GM23248 (cell line): ENCODE data around the gene SYTL2. TPM values are rescaled to one million over a fixed set of nuclear protein-coding genes. Genes with fewer than 3 reads are reported as not detected.
"Not testable (repeated sequence)": the region's sequence is repeated elsewhere in the genome, so short reads cannot be mapped to it uniquely, and the experiment has no call there.

ENCODE experiments used
- DNase-seq: peaks from one replicate; pipeline ENCODE4 v3.0.0-alpha.2; 2015
- H2AFZ ChIP-seq: fragments of 200-600 bp; sonication (generic); 2 replicates; pipeline ENCODE4 v1.6.1; 2016; ENCODE audit warnings: antibody characterized with exemption
- H3F3A ChIP-seq: fragments of 200-600 bp; sonication (generic); 2 replicates; pipeline ENCODE4 v1.6.1; 2016; ENCODE audit warnings: mild to moderate bottlenecking, antibody characterized with exemption, mixed run types; ENCODE audit not compliant: insufficient read depth
- H3K27ac ChIP-seq: fragments of 200-600 bp; sonication (generic); 2 replicates; pipeline ENCODE4 v1.5.1; 2016; ENCODE audit warnings: mild to moderate bottlenecking
- H3K27me3 ChIP-seq: fragments of 200-600 bp; sonication (generic); replicated peaks from 2 replicates; pipeline ENCODE4 v1.6.1; 2016; ENCODE audit warnings: mild to moderate bottlenecking; ENCODE audit not compliant: insufficient read depth
- H3K36me3 ChIP-seq: fragments of 200-600 bp; sonication (generic); 2 replicates; pipeline ENCODE4 v1.6.1; 2016; ENCODE audit warnings: low read depth, mild to moderate bottlenecking
- H3K4me1 ChIP-seq: fragments of 200-600 bp; sonication (generic); 2 replicates; pipeline ENCODE4 v1.6.1; 2016; ENCODE audit warnings: mild to moderate bottlenecking; ENCODE audit not compliant: insufficient read depth
- H3K4me2 ChIP-seq: fragments of 200-600 bp; sonication (generic); one replicate; pipeline ENCODE4 v1.6.1; 2016; ENCODE audit warnings: mild to moderate bottlenecking; ENCODE audit not compliant: unreplicated experiment
- H3K4me3 ChIP-seq: fragments of 200-600 bp; sonication (generic); 2 replicates; pipeline ENCODE4 v1.5.1; 2016; ENCODE audit warnings: mild to moderate bottlenecking
- H3K79me2 ChIP-seq: fragments of 200-600 bp; sonication (generic); 2 replicates; pipeline ENCODE4 v1.6.1; 2016; ENCODE audit warnings: mild to moderate bottlenecking; ENCODE audit not compliant: insufficient read depth
- H3K9ac ChIP-seq: fragments of 200-600 bp; sonication (generic); 2 replicates; pipeline ENCODE4 v1.6.1; 2016; ENCODE audit warnings: mild to moderate bottlenecking
- H3K9me2 ChIP-seq: fragments of 200-600 bp; sonication (generic); 2 replicates; pipeline ENCODE4 v1.6.1; 2016; ENCODE audit warnings: mixed run types, mild to moderate bottlenecking, moderate library complexity; ENCODE audit not compliant: insufficient read depth
- H3K9me3 ChIP-seq: fragments of 200-600 bp; sonication (generic); one replicate; pipeline ENCODE4 v1.6.1; 2017; ENCODE audit warnings: low read depth
- H4K20me1 ChIP-seq: fragments of 200-600 bp; sonication (generic); 2 replicates; pipeline ENCODE4 v1.6.0; 2016; ENCODE audit not compliant: insufficient read depth
- EZH2 ChIP-seq: fragments of 200-600 bp; sonication (generic); IDR thresholded peaks from 2 replicates; pipeline ENCODE4 v1.6.1; 2018; ENCODE audit warnings: antibody characterized with exemption, mild to moderate bottlenecking; ENCODE audit not compliant: insufficient read depth, poor library complexity, severe bottlenecking
- EZH2phosphoT487 ChIP-seq: fragments of 200-600 bp; sonication (generic); IDR thresholded peaks from 2 replicates; pipeline ENCODE4 v1.6.1; 2018; ENCODE audit warnings: antibody characterized with exemption, moderate library complexity, mild to moderate bottlenecking, low read depth; ENCODE audit not compliant: insufficient read depth
- WGBS, 2 experiments: methylation state at CpG; one replicate each; pipeline ENCODE4 v1.1.6; 2015 to 2017; ENCODE audit warnings: low lambda C conversion rate in 2 of 2, low coverage in 1 of 2; ENCODE audit errors: missing lambda C conversion rate in 2 of 2; 5-methylcytosine and 5-hydroxymethylcytosine counted together
- in situ Hi-C: fragments of 300-500 bp; cut with MboI; formaldehyde crosslinking; loops from 2 replicates; pipeline ENCODE4 v1.15.0; 2020
- polyA plus RNA-seq: library from polyadenylated mRNA; unstranded; fragments of >200 nt; fragmentation: Nextera tagmentation; extraction: Ambion mirVana; gene quantifications from 2 replicates; pipeline ENCODE4 v1.2.1, GENCODE V29; 2016
- total RNA-seq: library from RNA; depleted of rRNA; stranded (reverse); fragments of >200 nt; shearing (Covaris generic); gene quantifications from 2 replicates; pipeline ENCODE4 v1.2.3, GENCODE V29; 2014

SYTL2 gene
- total and polyA plus RNA-seq, 2 experiments from 2014 or later = 3.5 to 5.3 TPM

DNA sequence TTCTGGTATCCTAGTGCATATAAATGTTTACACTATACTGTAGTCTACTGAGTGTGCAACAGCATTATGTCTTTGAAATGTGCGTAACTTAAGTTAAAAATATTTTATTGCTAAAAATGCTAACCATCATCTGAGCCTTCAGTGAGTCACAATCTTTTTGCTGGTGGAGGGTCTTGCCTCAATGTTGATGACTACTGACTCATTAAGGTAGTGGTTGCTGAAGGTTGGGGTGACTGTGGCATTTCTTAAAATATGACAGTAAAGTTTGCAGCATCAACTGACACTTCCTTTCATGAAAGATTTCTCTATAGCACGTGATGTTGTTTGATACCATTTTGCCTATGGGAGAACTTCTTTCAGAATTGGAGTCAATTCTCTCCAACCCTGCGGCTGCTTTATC, 137.5 kb downstream of the SYTL2 start:
- WGBS, 2 experiments = 72 to 74% methylated on average over 3 of the region's 3 CpGs
- in situ Hi-C loops = no loop called here

GRCh38 chr11:85672105-85672902, 138.6 kb downstream of the SYTL2 start:
- WGBS, 2 experiments = 65 to 75% methylated on average over 8 of the region's 8 CpGs
- no peak overlapping the region for H2AFZ ChIP-seq
- H4K20me1 ChIP-seq = no peaks in the 10 kb centered on the region
- no peak overlapping the region for H3K4me3 ChIP-seq
- H3K27me3 ChIP-seq = no peaks in the 10 kb centered on the region
- no peak for DNase-seq
- H3K9me2 ChIP-seq = no peaks in the 10 kb centered on the region
- in situ Hi-C loops = no loop called here
- no peaks in the 10 kb centered on the region for H3F3A ChIP-seq
- H3K79me2 ChIP-seq = no peaks in the 10 kb centered on the region
- no peaks in the 10 kb centered on the region for H3K36me3 ChIP-seq
- no peak overlapping the region for H3K4me2 ChIP-seq
- H3K4me1 ChIP-seq = no peaks in the 10 kb centered on the region
- H3K27ac ChIP-seq = no peak overlapping the region
- no peak for TF ChIP-seq EZH2phosphoT487
- TF ChIP-seq EZH2 = no peak
- no peak overlapping the region for H3K9ac ChIP-seq
- no peaks in the 10 kb centered on the region for H3K9me3 ChIP-seq

More for the DNA sequence above, 137.5 kb downstream of the SYTL2 start:
- no peak overlapping the region for H3K4me2 ChIP-seq
- H2AFZ ChIP-seq = no peak overlapping the region
- H3K27me3 ChIP-seq = no peaks in the 10 kb centered on the region
- H3K4me3 ChIP-seq = no peak overlapping the region
- no peaks in the 10 kb centered on the region for H3K9me2 ChIP-seq
- H3F3A ChIP-seq = no peaks in the 10 kb centered on the region
- H3K79me2 ChIP-seq = no peaks in the 10 kb centered on the region
- no peak overlapping the region for H3K9ac ChIP-seq
- no peaks in the 10 kb centered on the region for H4K20me1 ChIP-seq
- H3K36me3 ChIP-seq = no peaks in the 10 kb centered on the region
- H3K4me1 ChIP-seq = no peaks in the 10 kb centered on the region
- no peak overlapping the region for H3K27ac ChIP-seq
- no peaks in the 10 kb centered on the region for H3K9me3 ChIP-seq
- TF ChIP-seq EZH2 (no peak), EZH2phosphoT487 (no peak)
- DNase-seq = no peak

GRCh38 chr11:85670949-85671663, 139.8 kb downstream of the SYTL2 start:
- H3K4me2 ChIP-seq, H3K27ac ChIP-seq, H3K36me3 ChIP-seq, H3F3A ChIP-seq, H3K4me3 ChIP-seq, H4K20me1 ChIP-seq, H3K9me3 ChIP-seq, H3K79me2 ChIP-seq, H3K4me1 ChIP-seq, DNase-seq, in situ Hi-C loops, H3K9ac ChIP-seq, H3K27me3 ChIP-seq, H2AFZ ChIP-seq, H3K9me2 ChIP-seq: not testable (repeated sequence)

DNA sequence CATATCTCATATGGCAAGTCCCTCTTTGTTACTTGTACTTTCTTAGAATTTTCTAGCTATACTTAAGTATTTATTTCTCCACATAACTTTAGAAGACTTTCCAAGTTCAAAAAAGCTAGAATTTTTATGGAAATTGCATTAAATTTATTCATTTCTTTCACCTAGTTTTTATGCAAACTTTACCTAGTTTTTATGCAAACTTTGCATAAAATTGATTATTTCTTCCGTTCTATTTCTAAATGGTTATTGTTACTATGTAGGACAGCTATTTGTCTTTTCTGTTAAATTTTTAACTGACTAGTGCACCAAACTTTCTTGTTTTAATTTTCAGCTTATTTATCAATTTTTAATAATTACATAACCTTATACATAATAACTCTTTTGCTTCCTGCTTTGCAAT, 142.8 kb downstream of the SYTL2 start:
- no peak overlapping the region for H3K4me3 ChIP-seq
- H3K9me2 ChIP-seq = no peaks in the 10 kb centered on the region
- H3K9ac ChIP-seq = no peak overlapping the region
- H3K4me1 ChIP-seq = no peaks in the 10 kb centered on the region
- H3K36me3 ChIP-seq = no peaks in the 10 kb centered on the region
- in situ Hi-C loops = no loop called here
- WGBS, 2 experiments = 94 to 98% methylated on average over 1 of the region's 1 CpG
- 0 out of 2 replicates have a peak, but pooled peaks cover 2% of the 10 kb centered on the region for H4K20me1 ChIP-seq
- H3K9me3 ChIP-seq = no peaks in the 10 kb centered on the region
- peaks cover 17% of the 10 kb centered on the region for H3K79me2 ChIP-seq
- no peak for DNase-seq
- H3K27me3 ChIP-seq = no peaks in the 10 kb centered on the region
- H3K4me2 ChIP-seq = no peak overlapping the region
- no peak overlapping the region for H3K27ac ChIP-seq
- no peak for TF ChIP-seq EZH2phosphoT487
- no peak for TF ChIP-seq EZH2
- H2AFZ ChIP-seq = no peak overlapping the region
- no peaks in the 10 kb centered on the region for H3F3A ChIP-seq
